ENCODE results near the gene DAW1.
"Not testable (repeated sequence)": the region's sequence is repeated elsewhere in the genome, so short reads cannot be mapped to it uniquely, and the experiment has no call there.

DAW1 gene

GRCh38 chr2:227871375-227871791 is at the start of gene DAW1:
TSS of gene DAW1 (plus strand) at chr2:227871631. CDS start at chr2:227871690, 59 bp downstream.
- DNase-seq (ENCODE audit: low read depth, low spot score) = no peak

DNA sequence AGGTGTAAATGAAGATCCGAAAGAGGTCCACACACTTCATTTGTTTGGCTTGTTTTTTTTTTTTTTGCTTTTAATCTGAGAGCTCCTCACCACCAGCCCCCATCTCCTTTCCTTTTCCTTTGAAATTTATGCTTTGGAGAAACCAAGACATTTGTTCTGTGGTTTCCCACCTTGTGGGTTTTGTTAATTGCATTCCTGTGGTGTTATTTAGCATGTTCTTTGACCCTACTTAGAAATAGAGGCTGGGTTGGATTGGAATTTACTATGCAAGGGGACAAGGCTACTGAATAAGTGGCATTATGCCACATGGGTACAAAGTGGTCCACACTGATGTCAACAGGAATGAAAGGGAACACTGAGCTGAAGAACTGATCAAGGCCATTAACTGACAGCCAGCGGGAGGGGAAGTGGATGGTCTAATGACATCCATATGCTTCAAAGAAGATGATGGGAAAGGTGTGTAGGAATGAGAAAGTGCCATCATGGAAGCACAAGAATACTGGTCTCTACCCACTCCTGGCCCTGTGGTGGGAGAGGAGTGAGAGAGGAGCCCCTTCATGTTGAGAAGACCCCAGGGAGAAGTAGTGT is 48.9 kb upstream of the DAW1 start:
- DNase-seq (ENCODE audit: low read depth, low spot score) = no peak

GRCh38 chr2:227823922-227824321 is 47.5 kb upstream of the DAW1 start:
- no peak for DNase-seq (ENCODE audit: low read depth, low spot score)

DNA sequence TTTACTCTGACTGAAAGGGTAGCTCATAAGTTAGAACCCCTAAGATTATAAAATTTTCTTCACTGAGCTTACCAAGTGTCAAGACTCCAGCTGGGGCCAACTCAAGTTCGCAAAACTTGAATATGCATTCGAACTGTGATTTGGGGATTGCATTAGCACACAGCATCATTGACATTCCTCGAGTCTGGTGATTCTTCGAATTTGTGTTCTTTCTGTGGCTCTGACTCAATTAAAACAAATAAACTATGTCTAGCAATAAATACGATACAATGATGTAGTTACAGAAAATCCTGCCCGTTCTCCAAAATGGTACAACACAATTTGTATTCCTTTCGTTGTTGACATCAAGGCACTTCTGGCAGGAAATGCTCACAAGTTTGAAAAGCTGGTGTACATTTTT is 46.7 kb upstream of the DAW1 start:
- DNase-seq (ENCODE audit: low read depth, low spot score) = no peak

DNA sequence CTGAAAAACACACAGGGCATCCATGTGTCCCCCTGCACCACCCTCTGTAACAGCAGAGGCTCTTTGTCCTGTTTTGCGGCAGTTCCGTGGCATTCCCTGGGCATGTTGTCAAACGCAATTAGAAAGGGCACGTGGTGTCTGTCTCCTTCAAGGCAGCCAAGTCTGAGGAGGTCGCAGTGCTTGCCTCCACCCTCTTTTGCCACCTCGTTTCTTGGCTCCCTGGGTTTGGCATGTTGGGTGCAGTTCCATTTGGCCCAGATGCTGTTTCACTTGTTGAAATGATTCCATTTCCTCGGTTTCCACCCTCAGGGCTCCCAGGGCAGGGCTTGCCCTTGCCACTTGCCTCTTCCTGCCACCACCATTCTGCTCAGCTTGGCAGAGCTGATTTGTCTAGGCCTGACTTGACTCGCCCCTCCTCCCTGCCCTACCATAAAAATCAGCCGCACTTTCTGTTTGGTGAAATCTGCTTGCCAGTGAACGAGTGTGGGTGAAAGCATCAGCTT is 45.4 kb upstream of the DAW1 start:
- DNase-seq (ENCODE audit: low read depth, low spot score) = no peak

- DNase-seq (ENCODE audit: low read depth, low spot score) = no peak
Measured at GRCh38 chr2:227826563-227826962, 44.9 kb upstream of the DAW1 start.

DNA sequence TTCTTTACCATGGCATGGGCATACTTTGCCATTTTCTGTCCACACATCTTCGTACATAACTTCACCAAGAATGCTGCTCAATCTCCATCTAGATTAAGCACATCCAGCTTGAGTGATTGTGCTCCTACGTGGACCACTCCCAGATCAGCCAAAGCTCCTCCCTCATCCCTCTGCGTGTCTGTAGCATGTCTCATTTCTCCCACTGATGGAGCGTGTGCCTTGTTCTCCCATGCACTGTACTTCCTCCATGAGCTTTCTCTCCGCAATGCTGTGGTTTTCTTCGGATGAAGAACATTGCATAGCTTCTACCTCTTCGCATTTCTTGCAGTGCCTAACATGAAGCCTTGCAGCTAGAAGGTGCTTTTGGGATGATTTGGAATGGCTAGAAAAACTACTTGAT is 44.3 kb upstream of the DAW1 start:
- no peak for DNase-seq (ENCODE audit: low read depth, low spot score)

DNA sequence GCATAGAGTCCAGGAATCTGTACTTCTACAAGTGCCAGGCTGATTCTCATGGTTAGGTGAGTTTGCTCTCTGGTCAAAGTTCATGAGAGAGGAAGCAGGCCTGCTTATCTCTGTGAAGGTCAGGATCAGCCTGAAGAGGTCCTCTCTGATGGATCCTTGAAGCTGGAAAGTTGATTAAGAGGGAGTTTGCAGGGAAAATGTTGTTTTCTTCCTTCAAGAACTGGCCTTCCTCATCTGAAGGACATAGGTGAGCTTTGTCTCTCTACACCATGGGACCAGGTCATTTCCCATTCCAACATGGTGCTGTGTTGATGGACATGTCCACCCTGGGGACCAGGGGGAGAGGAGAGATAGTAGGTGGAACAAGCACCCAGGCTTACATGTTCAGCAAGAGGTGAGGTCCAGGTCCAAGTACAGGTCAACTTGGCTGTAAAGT is 42.9 kb upstream of the DAW1 start:
- DNase-seq (ENCODE audit: low read depth, low spot score) = no peak

DNA sequence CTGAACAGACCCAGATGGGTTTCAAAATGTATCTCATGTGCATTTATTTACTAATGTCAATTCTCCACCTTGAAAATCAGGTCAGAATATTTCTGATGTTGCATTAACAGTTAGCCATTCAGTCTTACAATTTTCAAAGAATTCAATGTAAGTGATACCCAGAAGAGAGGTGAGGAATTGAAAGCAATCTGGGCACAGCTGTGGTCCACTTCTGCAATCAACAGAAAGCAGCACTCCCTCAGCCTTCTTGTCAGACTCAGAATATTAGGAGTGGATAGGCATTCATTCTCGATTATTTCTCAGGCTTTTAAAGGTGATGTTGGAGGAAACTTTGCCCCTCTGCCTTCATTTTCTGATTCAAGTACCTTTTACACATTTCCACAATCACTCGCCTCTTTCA is 42.1 kb upstream of the DAW1 start:
- no peak for DNase-seq (ENCODE audit: low read depth, low spot score)

GRCh38 chr2:227834423-227834822 is 37.0 kb upstream of the DAW1 start:
- DNase-seq (ENCODE audit: low read depth, low spot score) = no peak

GRCh38 chr2:227834916-227835650 is 36.3 kb upstream of the DAW1 start:
- no peak for DNase-seq (ENCODE audit: low read depth, low spot score)

DNA sequence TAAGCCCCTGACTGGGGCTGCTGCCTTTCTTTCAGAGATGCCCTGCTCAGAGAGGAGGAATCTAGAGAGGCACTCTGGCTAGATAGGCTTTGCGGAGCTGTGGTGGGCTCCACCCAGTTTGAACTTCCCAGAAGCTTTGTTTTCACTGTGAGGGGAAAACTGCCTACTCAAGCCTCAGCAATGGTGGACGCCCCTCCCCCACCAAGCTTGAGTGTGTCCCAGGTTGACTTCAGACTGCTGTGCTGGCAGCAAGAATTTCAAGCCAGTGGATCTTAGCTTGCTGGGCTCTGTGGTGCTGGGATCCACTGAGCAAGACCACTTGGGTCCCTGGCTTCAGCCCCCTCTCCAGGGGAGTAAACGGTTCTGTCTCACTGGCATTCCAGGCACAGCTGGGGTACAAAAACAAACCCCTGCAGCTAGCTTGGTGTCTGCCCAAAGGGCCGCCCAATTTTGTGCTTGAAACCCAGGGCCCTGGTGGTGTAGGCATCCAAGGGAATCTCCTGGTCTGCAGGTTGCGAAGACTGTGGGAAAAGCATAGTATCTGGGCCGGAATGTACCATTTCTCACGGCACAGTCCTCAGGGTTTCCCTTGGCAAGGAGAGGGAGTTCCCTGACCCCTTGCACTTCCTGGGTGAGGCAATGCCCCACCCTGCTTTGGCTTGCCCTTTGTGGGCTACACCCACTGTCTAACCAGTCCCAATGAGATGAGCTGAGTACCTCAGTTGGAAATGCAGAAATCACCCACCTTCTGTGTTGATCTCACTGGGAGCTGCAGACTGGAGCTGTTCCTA is 31.9 kb upstream of the DAW1 start:
- not testable (repeated sequence) for DNase-seq (ENCODE audit: low read depth, low spot score)

DNA sequence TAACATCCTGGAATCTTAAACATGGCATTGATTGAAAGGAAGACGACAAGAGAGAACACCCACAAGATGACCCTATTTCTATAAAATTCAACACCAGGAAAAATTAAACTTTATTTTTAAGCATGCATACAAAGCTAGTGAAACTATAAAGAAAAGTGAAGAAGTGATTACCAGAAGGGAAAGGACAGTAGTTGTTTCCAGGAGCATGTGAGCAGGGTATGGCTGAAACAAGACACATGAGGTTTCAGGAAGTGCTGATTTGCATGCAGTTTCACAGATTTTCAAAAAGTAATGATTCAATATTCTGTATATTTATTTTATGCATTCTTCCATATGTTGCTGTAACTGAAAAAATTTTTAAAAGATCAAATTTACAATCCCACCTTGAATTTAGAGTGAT is 24.6 kb upstream of the DAW1 start:
- no peak for DNase-seq (ENCODE audit: low read depth, low spot score)

DNA sequence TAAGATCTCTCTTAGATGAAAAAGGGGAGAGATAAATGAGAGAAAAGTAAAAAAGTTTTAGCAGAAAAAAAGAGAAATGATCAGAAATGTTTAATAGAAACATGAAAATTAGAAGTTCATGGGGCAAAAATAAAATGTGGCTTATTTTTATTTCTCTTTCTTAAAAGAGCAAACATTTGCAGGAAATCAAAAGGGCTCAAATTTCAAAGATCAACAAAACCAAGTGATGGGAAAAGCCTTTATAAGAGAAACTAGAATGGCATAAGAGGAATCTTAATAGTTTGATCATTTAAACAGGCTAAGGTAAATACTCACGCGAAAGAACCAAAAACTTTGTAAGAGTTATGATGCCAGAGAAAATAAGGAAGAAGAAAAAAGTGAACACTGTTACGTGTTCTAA is 23.3 kb upstream of the DAW1 start:
- DNase-seq (ENCODE audit: low read depth, low spot score) = no peak

DNA sequence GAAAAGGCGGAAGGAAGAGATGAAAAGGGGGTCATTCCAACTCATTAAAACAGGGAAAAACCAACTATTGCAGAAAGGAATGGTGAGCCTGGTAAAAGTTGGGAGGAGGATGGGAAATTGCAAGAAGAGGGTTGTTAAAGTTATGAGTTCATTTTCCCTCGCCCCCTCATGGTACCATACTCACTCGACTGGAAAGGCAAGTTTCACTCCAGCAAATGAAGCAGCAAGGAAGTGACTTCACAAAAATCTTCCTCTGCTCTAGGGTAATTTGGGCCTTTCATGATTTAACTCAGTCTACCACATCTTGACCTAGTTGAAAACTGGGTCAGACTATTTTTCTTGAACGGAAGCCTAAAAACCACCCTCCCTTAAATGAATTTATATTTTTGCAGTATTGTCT is 22.8 kb upstream of the DAW1 start:
- no peak for DNase-seq (ENCODE audit: low read depth, low spot score)

- no peak for DNase-seq (ENCODE audit: low read depth, low spot score)
Measured at GRCh38 chr2:227849906-227850305, 21.5 kb upstream of the DAW1 start.

- no peak for DNase-seq (ENCODE audit: low read depth, low spot score)
Measured at GRCh38 chr2:227853204-227853629, 18.2 kb upstream of the DAW1 start.

GRCh38 chr2:227853765-227854271 is 17.6 kb upstream of the DAW1 start:
- no peak for DNase-seq (ENCODE audit: low read depth, low spot score)

GRCh38 chr2:227855440-227855839 is 16.0 kb upstream of the DAW1 start:
- DNase-seq (ENCODE audit: low read depth, low spot score) = no peak

DNA sequence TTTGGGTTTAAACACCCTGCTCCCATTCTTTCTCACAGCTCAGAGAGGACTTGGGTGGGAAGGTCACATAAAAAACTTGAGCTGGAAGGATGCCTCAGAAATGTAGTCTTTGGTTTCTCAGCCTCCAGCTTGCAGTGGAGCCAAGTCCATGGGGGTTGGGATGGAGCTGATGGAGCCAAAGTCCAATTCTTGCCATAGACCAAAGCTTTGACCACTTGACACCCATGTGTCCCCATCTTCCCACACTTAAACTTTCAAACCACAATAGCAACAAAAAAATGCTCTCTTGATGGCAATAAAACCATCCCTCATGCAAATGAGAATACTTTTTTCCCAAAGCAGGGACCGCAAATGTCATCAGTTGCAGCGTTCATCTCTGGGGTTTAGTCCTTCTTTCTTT is 14.7 kb upstream of the DAW1 start:
- DNase-seq (ENCODE audit: low read depth, low spot score) = no peak

GRCh38 chr2:227860221-227860641 is 11.2 kb upstream of the DAW1 start:
- no peak for DNase-seq (ENCODE audit: low read depth, low spot score)

- DNase-seq (ENCODE audit: low read depth, low spot score) = no peak
Measured at GRCh38 chr2:227861011-227861410, 10.4 kb upstream of the DAW1 start.
